ENCODE results near the gene CDS1.

DNA sequence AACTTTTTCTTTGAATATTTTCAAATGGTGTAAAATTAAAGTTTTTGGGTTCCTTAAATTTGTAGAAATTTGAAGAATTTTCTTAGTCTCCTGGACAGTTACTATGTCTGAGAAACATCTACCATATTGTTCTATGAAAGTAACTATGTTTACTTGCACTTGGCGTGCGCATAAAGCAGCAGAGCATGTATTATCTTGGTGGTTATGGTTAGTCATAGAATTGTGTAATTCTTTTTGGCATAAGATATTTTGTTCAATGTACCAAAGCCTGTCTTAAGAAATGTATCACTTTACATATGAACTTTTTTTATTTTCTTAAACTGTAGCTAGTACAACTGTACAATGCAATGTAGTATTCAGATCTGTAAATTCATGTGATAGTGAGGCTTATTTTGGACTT lies 49.2 kb downstream of the CDS1 start:
- TF ChIP-seq, protein P1, sequence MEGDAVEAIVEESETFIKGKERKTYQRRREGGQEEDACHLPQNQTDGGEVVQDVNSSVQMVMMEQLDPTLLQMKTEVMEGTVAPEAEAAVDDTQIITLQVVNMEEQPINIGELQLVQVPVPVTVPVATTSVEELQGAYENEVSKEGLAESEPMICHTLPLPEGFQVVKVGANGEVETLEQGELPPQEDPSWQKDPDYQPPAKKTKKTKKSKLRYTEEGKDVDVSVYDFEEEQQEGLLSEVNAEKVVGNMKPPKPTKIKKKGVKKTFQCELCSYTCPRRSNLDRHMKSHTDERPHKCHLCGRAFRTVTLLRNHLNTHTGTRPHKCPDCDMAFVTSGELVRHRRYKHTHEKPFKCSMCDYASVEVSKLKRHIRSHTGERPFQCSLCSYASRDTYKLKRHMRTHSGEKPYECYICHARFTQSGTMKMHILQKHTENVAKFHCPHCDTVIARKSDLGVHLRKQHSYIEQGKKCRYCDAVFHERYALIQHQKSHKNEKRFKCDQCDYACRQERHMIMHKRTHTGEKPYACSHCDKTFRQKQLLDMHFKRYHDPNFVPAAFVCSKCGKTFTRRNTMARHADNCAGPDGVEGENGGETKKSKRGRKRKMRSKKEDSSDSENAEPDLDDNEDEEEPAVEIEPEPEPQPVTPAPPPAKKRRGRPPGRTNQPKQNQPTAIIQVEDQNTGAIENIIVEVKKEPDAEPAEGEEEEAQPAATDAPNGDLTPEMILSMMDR (IDR thresholded peaks at IDR 0.05; ENCODE audit: poor library complexity): no peak
- TF ChIP-seq EZH2 (IDR thresholded peaks at IDR 0.05; ENCODE audit: borderline replicate concordance) (no peak), EZH2phosphoT487 (IDR thresholded peaks at IDR 0.05; ENCODE audit: low read depth, severe bottlenecking, unreplicated experiment) (no peak)
